DND-41 (cell line): Measurements from ENCODE around the gene CCL5.

ENCODE experiments used
- ATAC-seq: fragments of 200-7000 bp; cut with Tn5 transposase; 3 replicates; pipeline ENCODE4 v1.9.1; 2021; ENCODE audit warnings: low read depth; ENCODE audit not compliant: insufficient read depth
- DNase-seq: peaks from one replicate; pipeline ENCODE4 v3.0.0-alpha.2; 2020
- H2AFZ ChIP-seq: 2 replicates; pipeline ENCODE4 v1.6.0; 2012; ENCODE audit warnings: low read depth, low read length
- H3K27ac ChIP-seq: 2 replicates; pipeline ENCODE4 v1.5.1; 2012; ENCODE audit warnings: low read length, inconsistent platforms
- H3K27me3 ChIP-seq: fragments of 200-600 bp; sonication (generic); 2 replicates; pipeline ENCODE4 v1.6.0; 2012; ENCODE audit warnings: low read length, mild to moderate bottlenecking, inconsistent platforms; ENCODE audit not compliant: insufficient read depth, poor library complexity
- H3K36me3 ChIP-seq: 2 replicates; pipeline ENCODE4 v1.5.1; 2012; ENCODE audit warnings: low read length, inconsistent platforms; ENCODE audit not compliant: insufficient read depth
- H3K4me1 ChIP-seq: 2 replicates; pipeline ENCODE4 v1.5.1; 2012; ENCODE audit warnings: mild to moderate bottlenecking, low read length; ENCODE audit not compliant: insufficient read depth
- H3K4me2 ChIP-seq: 2 replicates; pipeline ENCODE4 v1.6.0; 2012; ENCODE audit warnings: mild to moderate bottlenecking, moderate library complexity, low read length, inconsistent platforms; ENCODE audit not compliant: insufficient read depth
- H3K4me3 ChIP-seq, 2 experiments: fragments of 200-600 bp in 1 of 2; shearing (Covaris generic) in 1 of 2; 2 replicates each; pipeline ENCODE4 v1.5.1; 2012 to 2016; ENCODE audit warnings: inconsistent platforms in 2 of 2, low read length in 2 of 2, mild to moderate bottlenecking in 2 of 2, low read depth in 1 of 2, moderate library complexity in 1 of 2
- H3K79me2 ChIP-seq: 2 replicates; pipeline ENCODE4 v1.6.0; 2012; ENCODE audit warnings: low read length, inconsistent platforms; ENCODE audit not compliant: insufficient read depth
- H3K9ac ChIP-seq: 2 replicates; pipeline ENCODE4 v1.6.0; 2012; ENCODE audit warnings: low read depth, mild to moderate bottlenecking, inconsistent platforms, low read length, moderate library complexity
- H3K9me3 ChIP-seq: 2 replicates; pipeline ENCODE4 v1.5.1; 2012; ENCODE audit warnings: low read length, moderate library complexity, mild to moderate bottlenecking, inconsistent platforms; ENCODE audit not compliant: insufficient read depth, severe bottlenecking
- H4K20me1 ChIP-seq: 2 replicates; pipeline ENCODE4 v1.6.0; 2012; ENCODE audit warnings: low read length; ENCODE audit not compliant: insufficient read depth
- EZH2 ChIP-seq: IDR thresholded peaks from 3 replicates; pipeline ENCODE4 v1.6.1; 2012; ENCODE audit warnings: borderline replicate concordance, low read depth, mild to moderate bottlenecking, moderate library complexity, low read length, inconsistent platforms; ENCODE audit not compliant: severe bottlenecking
- TF ChIP-seq, protein P1 (sequence below): IDR thresholded peaks from 2 replicates; pipeline ENCODE4 v1.5.1; 2012; ENCODE audit warnings: borderline replicate concordance, low read length, moderate library complexity, mild to moderate bottlenecking; ENCODE audit not compliant: poor library complexity, severe bottlenecking; ENCODE audit errors: extremely low read depth

The CCL5 gene

DNA sequence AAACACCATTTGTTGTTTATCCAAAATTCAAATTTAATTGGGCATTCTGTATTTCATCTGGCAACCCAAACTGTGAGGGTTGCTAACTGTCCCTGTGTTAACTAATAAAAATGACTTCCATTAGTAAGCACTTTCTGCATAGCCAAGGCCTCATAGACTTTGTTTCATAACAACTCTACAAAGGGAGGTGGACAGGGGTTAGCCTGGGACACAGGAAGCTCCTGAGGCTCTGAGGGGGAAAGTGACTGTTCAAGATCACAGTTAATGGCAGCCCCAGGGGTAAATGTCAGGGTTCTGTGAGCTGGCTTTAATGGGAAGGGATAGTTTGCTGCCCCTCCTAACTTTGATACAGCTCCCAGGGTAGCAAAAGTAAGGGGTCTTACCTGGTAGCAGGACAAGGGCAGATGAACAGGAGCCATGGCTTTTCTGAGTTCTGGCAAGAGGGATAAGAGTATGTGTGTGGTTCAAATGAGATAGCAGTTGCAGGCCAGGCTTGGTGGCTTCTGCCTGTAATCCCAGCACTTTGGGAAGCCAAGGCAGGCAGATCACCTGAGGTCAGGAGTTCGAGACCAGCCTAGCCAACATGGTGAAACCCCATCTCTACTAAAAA is 13.7 kb downstream of the CCL5 start:
- no peak overlapping the region for H3K4me2 ChIP-seq
- TF ChIP-seq EZH2, result no peak
- TF ChIP-seq, protein P1, sequence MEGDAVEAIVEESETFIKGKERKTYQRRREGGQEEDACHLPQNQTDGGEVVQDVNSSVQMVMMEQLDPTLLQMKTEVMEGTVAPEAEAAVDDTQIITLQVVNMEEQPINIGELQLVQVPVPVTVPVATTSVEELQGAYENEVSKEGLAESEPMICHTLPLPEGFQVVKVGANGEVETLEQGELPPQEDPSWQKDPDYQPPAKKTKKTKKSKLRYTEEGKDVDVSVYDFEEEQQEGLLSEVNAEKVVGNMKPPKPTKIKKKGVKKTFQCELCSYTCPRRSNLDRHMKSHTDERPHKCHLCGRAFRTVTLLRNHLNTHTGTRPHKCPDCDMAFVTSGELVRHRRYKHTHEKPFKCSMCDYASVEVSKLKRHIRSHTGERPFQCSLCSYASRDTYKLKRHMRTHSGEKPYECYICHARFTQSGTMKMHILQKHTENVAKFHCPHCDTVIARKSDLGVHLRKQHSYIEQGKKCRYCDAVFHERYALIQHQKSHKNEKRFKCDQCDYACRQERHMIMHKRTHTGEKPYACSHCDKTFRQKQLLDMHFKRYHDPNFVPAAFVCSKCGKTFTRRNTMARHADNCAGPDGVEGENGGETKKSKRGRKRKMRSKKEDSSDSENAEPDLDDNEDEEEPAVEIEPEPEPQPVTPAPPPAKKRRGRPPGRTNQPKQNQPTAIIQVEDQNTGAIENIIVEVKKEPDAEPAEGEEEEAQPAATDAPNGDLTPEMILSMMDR, result no peak
- H3K36me3 ChIP-seq, result no peaks in the 10 kb centered on the region
- H3K27ac ChIP-seq, result no peak overlapping the region
- no peaks in the 10 kb centered on the region for H3K27me3 ChIP-seq
- no peaks in the 10 kb centered on the region for H3K9me3 ChIP-seq
- no peaks in the 10 kb centered on the region for H4K20me1 ChIP-seq
- H2AFZ ChIP-seq, result no peak overlapping the region
- no peak overlapping the region for H3K9ac ChIP-seq
- H3K4me1 ChIP-seq, result no peaks in the 10 kb centered on the region
- DNase-seq (no peak), ATAC-seq (no peak)
- no peaks in the 10 kb centered on the region for H3K79me2 ChIP-seq
- H3K4me3 ChIP-seq, result no peak overlapping the region

DNA sequence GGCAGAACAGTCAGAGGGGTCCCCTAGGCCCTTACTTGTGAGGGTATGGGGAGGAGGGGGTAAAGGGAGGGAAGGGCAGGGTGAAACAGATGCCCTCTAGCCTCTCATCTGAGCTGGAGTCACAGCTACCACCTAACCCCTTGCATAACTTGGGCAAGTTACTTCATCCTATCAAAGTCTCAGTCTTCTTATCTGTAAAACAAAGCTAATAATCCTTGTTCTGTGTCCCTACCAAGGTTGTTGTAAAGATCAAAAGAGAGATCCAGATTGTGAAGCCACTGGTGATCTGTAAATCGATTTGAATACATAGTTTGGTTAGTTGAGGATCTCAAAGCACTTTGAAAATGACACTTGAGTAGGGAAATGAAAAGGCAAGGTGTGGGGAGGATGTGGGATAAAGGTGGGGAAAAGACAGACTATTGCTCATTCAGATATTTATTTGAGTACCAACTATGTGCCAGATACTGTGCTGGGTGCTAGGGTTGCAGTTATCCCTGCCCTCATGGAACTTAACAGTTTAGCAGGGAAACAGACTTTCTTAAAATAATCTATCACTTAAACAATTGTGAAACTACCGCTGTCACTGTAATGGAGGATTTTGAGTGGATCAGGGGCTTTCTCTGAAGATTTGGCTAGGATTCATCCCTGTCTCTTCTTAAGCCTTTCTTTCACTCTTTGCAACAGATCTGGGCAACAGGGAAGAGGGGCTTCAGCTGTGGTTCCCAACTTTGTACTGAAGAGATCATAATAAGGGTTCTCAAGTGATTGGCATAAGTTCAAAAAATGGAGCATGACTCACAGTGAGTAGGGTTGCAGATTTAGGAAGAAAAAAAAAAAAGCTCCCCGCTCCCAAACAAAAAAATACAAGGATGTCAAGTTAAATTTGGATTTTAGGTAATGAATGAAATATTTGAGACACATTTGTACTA is 14.5 kb downstream of the CCL5 start:
- Histone ChIP-seq H3K79me2 (no peaks in the 10 kb centered on the region), H3K27me3 (no peaks in the 10 kb centered on the region), H3K9ac (no peak overlapping the region), H3K4me2 (no peak overlapping the region), H3K9me3 (no peaks in the 10 kb centered on the region), H3K4me3 (no peak overlapping the region), H3K27ac (no peak overlapping the region), H3K36me3 (no peaks in the 10 kb centered on the region), H4K20me1 (no peaks in the 10 kb centered on the region), H3K4me1 (no peaks in the 10 kb centered on the region), H2AFZ (no peak overlapping the region)
- DNase-seq (no peak), ATAC-seq (no peak)
- no peak for TF ChIP-seq EZH2
- TF ChIP-seq, protein P1, result no peak

DNA sequence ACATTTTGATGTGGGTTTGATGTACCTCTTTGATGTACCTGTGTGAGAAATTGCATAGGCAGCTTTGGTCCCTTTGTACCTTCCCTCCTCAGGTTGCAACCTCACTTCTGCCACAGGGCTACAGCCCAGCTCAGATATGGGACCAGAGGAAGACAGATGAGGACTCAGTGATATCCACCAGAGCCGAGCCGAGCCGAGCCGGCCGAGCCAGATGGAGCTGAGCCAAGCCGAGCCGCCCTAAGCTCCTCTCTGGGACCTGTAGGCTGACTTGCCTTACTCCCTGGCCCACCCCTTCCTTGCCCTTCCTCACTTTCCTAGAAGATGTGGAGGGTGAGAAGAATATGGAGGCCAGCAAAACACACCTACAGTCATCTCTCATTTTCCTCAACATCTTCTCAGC is 15.3 kb downstream of the CCL5 start:
- no peaks in the 10 kb centered on the region for H3K27me3 ChIP-seq
- no peaks in the 10 kb centered on the region for H3K36me3 ChIP-seq
- H3K4me3 ChIP-seq, result no peak overlapping the region
- DNase-seq, result no peak
- H3K79me2 ChIP-seq, result no peaks in the 10 kb centered on the region
- H4K20me1 ChIP-seq, result no peaks in the 10 kb centered on the region
- H3K4me2 ChIP-seq, result no peak overlapping the region
- H3K9ac ChIP-seq, result no peak overlapping the region
- H3K4me1 ChIP-seq, result no peaks in the 10 kb centered on the region
- H3K9me3 ChIP-seq, result no peaks in the 10 kb centered on the region
- TF ChIP-seq EZH2, result no peak
- TF ChIP-seq, protein P1, result no peak
- H3K27ac ChIP-seq, result no peak overlapping the region
- no peak overlapping the region for H2AFZ ChIP-seq
- ATAC-seq, result no peak
